SIG-M5 (cell line): ENCODE results near the gene SYNPO.

Experiments
- DNase-seq: peaks from one replicate; lab custom pipeline; 2025; lab: John Stamatoyannopoulos, UW

SYNPO gene

DNA sequence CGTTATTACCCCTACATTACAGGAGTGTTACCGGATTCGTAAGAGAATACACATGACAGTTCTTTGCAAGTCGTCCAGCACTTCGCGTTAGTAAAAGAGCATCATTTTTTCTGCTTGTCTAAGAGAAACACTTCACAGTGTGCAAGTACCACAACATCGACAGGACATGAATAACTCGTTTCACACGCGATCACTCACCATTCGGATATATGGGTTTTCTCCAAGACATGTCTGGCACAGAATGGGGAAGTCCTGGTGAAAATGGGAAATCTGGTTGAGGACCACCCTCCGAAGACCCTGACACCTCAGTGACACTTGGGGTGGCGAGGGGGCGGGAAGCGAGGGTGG is 59.8 kb downstream of the SYNPO start:
- no peak for DNase-seq

DNA sequence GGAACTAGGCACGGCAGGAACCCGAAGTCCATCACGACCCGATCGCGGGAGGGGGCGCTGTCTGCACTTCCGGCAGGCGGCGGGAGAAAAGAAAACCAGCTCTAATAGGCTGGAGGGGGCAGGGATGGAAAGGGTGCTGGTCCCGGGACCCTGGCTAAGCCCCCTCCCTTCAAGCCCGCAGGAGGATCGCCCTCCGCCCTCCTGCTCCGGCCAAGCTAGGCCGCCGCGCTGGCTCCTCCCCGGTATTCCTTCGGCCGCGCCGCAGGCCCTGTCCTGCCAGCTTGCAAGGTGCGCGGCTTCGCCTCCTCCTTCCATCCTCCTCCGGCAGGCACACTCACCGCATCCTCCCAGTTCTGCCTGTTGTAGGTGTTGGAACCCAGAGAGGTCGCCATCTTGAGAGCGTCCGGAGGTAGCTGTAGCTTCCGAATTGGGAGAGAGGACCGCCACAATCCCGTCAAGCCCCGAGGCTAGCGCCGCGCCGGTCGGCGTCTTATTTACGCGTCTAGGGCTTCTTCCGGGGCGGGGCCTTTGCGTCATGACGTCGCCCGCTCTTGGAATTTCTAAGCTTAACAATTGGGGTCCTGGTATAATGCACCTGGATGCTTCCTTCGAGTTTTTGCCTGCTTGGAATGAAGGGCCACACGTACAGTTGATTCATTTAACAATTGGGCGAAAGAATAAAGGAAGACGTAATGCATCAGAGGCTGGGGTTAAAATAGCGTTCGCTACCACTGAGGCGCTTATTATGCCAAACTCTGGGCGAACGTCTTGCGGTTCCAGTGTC is 60.3 kb downstream of the SYNPO start, which contains the start of gene RBM22:
TSS of gene RBM22 (minus strand) at position 469 of the 784 bp plus-strand sequence. CDS start at position 392, 77 bp downstream.
- peak; percentile 47 for DNase-seq

- peak; percentile 4 for DNase-seq
Observed at GRCh38 chr5:150703762-150704161, 63.3 kb downstream of the SYNPO start.

GRCh38 chr5:150706776-150707390 is 66.4 kb downstream of the SYNPO start:
- DNase-seq = no peak
